Measurements from ENCODE around the gene INS. TPM values are rescaled to one million over a fixed set of nuclear protein-coding genes. Genes with fewer than 3 reads are reported as not detected.

Gene INS
- polyA plus RNA-seq, 4 donors, result not detected

- no peak for DNase-seq (ENCODE audit: low read depth in 4 of 4, low spot score in 3 of 4)
These were observed 37.9 kb downstream of the INS start for GRCh38 chr11:2122907-2123627.

DNA sequence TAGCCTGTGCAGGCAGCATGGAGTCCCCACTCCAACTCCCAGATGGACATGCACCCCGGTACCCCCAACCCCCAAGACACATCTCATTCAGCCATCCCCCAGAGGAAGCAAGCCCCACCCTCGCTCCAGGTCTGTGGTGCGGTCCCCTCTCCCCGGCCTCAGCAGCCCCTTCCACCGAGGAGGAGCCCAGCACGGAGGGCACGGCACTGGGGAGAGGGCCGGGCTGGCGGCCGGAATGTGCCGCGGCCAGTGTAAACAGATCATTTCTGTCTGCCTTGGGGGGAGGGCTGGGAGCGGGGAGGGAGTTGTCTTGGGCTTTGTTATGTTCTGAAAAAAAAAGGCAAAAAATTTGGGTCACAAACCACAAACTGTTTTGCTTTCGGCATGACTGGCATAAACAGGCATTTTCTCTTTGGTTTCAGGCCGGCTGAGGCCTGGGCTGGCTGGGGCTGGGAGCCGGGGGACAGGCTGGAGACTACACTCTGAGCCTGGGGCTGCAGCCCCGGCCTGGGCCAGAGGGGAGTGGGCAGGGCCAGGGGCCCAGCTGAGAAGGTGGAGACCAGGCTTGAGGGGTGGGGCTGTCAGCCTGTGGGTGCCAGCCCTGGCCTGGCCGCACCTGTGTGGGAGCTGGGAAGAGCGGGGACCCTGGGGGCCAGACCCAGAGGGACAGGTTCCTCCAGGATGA lies 38.6 kb downstream of the INS start:
- DNase-seq (ENCODE audit: low read depth in 4 of 4, low spot score in 3 of 4), result no peak

GRCh38 chr11:2121227-2122130 lies 39.5 kb downstream of the INS start:
- DNase-seq (ENCODE audit: low read depth in 4 of 4, low spot score in 3 of 4), result no peak

DNA sequence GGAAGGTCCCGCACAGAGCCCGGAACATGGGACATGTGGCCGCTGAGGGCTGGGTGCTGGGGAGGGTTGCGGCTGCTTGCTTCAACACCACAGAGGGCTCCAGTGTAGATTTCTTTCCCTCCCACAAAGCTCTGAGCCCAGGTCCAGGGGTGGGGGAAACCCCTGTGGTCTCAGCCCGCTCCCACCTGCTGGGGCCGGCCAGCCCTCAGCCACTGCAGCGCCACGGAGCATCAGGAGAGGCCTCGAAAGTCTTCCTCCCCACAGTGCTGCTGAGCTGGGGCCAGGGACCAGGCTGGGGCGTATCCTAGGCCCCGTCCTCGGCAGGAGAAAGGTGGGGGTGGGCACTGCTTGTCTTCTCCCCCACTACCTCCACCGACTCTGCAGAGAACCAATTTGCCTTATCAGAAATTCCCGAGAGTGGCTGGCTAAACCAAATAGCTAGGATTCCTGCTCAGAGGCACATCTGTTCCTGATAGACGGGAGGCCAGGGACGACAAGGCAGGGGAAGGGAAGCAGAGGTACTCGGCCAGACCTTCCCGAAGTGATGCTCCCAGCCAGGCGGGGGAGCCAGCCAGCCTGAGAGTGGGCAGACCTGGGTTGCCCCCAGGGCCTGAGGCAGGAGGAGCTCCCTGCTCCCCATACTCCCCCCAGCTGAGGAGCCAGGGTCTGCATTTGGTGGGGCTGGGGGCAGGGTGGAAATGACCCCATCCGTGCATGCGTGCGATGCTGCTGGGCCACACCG lies 40.5 kb downstream of the INS start:
- DNase-seq (ENCODE audit: low read depth in 4 of 4, low spot score in 3 of 4), result no peak

GRCh38 chr11:2118677-2119076 lies 42.3 kb downstream of the INS start:
- DNase-seq (ENCODE audit: low read depth in 4 of 4, low spot score in 3 of 4), result no peak

GRCh38 chr11:2116680-2117079 lies 44.3 kb downstream of the INS start:
- no peak for DNase-seq (ENCODE audit: low read depth in 4 of 4, low spot score in 3 of 4)

GRCh38 chr11:2115308-2115707 lies 45.7 kb downstream of the INS start:
- no peak for DNase-seq (ENCODE audit: low read depth in 4 of 4, low spot score in 3 of 4)

DNA sequence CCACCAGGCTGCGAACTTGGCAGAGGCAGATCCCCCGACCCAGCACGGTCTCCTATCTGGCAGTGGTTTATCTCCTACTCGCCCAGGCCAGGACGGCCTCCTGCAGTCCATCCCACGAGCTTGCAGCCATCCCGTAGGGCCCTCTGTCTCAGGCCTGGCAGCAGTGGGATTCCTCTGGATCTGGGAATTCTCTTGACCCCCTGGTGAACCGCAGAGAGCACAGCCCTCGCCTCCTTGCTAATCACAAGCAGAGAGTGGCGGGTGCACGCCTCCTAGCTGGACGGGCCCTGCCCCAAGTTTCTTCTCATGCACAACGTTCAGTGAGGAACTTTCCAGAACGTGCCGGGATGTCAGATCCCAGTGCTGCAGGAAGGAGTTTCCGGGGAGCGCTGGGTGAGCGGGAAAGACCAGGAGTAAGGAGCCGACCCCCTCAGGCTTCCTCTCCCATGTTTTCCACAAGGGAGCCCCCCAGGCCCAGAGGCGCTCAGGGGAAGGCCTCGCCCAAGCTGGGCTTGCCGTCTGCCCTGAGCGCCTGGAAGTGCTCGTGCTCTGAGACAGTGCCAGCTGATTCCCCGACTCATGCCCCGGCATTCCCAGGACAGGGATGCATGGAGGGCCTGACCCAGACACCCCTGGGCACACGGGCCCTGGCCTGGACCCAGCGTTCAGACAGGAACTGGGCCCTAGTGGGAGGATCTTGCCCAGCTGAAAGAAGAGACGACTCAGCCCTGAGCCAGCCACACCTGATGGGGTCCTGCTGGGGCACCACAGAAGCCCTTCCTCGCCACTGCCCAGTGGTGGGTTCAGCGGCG lies 46.4 kb downstream of the INS start:
- DNase-seq (ENCODE audit: low read depth in 4 of 4, low spot score in 3 of 4), result no peak

- DNase-seq (ENCODE audit: low read depth in 4 of 4, low spot score in 3 of 4), result no peak
These were observed 47.2 kb downstream of the INS start for GRCh38 chr11:2113776-2114175.

- no peak for DNase-seq (ENCODE audit: low read depth in 4 of 4, low spot score in 3 of 4)
These were observed 50.5 kb downstream of the INS start for GRCh38 chr11:2110521-2110920.

Other genes with a start within 250 kb of the INS start
- gene TNNT3, start 241.5 kb downstream of the INS start, polyA plus RNA-seq (ENCODE audit: insufficient read length in 4 of 4), result 10 to 100 TPM in 3 of 4 donors, 1 to 10 TPM in 1; 5.6 to 16.9 (median 11.3) TPM
- gene MRPL23, start 213.9 kb downstream of the INS start, polyA plus RNA-seq (ENCODE audit: insufficient read length in 4 of 4), result 10 to 100 TPM; 32.8 to 74.1 (median 50.0) TPM
- gene H19, start 163.4 kb downstream of the INS start, polyA plus RNA-seq (ENCODE audit: insufficient read length in 4 of 4), result 1,000 to 10,000 TPM; 3,036 to 8,071 (median 3,586) TPM
- gene IGF2, start 21.8 kb downstream of the INS start, polyA plus RNA-seq (ENCODE audit: insufficient read length in 4 of 4), result 1,000 to 10,000 TPM in 2 of 4 donors, 100 to 1,000 TPM in 2; 831 to 2,421 (median 992) TPM
- 1 to 10 TPM in 2 of 4 donors, under 1 TPM in 2; 0.83 to 2.7 (median 1.1) TPM for gene TH, start 10.6 kb upstream of the INS start, polyA plus RNA-seq (ENCODE audit: insufficient read length in 4 of 4)
- gene ASCL2, start 109.4 kb upstream of the INS start, polyA plus RNA-seq (ENCODE audit: insufficient read length in 4 of 4), result 1 to 10 TPM in 3 of 4 donors, under 1 TPM in 1; 0.29 to 4.7 (median 2.0) TPM
- gene C11orf21, start 140.7 kb upstream of the INS start, polyA plus RNA-seq (ENCODE audit: insufficient read length in 4 of 4), result 1 to 10 TPM in 2 of 4 donors, under 1 TPM in 2; 0.34 to 1.3 (median 0.80) TPM
- gene TSPAN32, start 140.8 kb upstream of the INS start, polyA plus RNA-seq (ENCODE audit: insufficient read length in 4 of 4), result 1 to 10 TPM; 1.3 to 6.0 (median 2.6) TPM
- 100 to 1,000 TPM; 571 to 870 (median 604) TPM for gene CD81, start 216.1 kb upstream of the INS start, polyA plus RNA-seq (ENCODE audit: insufficient read length in 4 of 4)
- gene TSSC4, start 239.5 kb upstream of the INS start, polyA plus RNA-seq (ENCODE audit: insufficient read length in 4 of 4), result 10 to 100 TPM; 33.7 to 49.7 (median 37.4) TPM

Measured in left renal pelvis (tissue), 4 donors.